Upper lobe of left lung (tissue), 4 donors: Measurements from ENCODE around the gene ARHGAP45.

Experiments
- POLR2A ChIP-seq, 4 donors: fragments of 450-650 bp; IDR thresholded peaks; one replicate each; pipeline ENCODE4 v1.5.1; 2016 to 2017; ENCODE audit warnings: antibody characterized with exemption in 4 of 4, mild to moderate bottlenecking in 2 of 4
- POLR2AphosphoS5 ChIP-seq, 2 donors: sonication (generic); formaldehyde crosslinking; IDR thresholded peaks; one replicate each; pipeline ENCODE4 v1.5.1; 2017; ENCODE audit warnings: antibody characterized with exemption in 2 of 2
- TF ChIP-seq, protein P1 (sequence below), 6 experiments: fragments of 450-650 bp in 4 of 6; fragments of 200-600 bp in 2 of 6; sonication (generic) in 2 of 6; IDR thresholded peaks; one replicate each; pipeline ENCODE4 v1.5.1; 2016 to 2019; ENCODE audit warnings: antibody characterized with exemption in 6 of 6

DNA sequence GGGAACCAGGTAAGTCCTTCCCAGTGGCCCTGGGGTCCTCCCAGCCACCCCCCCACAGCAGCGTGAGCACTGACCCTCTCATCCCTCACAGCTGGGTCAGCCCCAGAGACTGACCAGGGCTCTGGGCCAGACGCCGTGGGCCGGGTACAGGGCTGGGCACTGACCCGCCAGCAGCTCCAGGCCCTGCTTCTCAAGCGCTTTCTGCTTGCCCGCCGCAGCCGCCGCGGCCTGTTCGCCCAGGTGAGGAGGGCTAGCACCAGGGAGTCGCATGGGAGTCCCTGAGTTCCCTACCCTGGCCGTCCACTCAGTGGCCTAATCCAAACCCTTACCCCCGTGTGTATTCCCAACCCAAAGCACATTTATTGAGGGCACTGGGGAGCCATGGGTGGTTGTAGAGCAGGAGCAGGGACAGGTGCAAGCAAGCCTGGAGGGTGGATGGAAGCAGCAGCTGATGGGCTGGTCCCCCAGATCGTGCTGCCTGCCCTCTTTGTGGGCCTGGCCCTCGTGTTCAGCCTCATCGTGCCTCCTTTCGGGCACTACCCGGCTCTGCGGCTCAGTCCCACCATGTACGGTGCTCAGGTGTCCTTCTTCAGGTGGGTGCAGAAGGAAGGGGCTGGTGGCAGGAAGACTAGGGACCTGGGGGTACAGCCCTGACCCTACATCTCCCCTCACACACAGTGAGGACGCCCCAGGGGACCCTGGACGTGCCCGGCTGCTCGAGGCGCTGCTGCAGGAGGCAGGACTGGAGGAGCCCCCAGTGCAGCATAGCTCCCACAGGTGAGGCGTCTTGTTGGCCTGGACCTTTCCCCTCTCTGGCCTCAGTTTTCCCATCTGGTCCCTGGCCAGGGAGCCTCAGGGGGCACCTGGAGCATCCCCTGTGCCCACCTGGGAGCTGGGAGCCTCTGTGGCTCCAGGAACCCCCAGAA is 12.6 kb upstream of the ARHGAP45 start:
- TF ChIP-seq POLR2A (IDR thresholded peaks at IDR 0.05) = no peak
- TF ChIP-seq, protein P1, sequence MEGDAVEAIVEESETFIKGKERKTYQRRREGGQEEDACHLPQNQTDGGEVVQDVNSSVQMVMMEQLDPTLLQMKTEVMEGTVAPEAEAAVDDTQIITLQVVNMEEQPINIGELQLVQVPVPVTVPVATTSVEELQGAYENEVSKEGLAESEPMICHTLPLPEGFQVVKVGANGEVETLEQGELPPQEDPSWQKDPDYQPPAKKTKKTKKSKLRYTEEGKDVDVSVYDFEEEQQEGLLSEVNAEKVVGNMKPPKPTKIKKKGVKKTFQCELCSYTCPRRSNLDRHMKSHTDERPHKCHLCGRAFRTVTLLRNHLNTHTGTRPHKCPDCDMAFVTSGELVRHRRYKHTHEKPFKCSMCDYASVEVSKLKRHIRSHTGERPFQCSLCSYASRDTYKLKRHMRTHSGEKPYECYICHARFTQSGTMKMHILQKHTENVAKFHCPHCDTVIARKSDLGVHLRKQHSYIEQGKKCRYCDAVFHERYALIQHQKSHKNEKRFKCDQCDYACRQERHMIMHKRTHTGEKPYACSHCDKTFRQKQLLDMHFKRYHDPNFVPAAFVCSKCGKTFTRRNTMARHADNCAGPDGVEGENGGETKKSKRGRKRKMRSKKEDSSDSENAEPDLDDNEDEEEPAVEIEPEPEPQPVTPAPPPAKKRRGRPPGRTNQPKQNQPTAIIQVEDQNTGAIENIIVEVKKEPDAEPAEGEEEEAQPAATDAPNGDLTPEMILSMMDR (IDR thresholded peaks at IDR 0.05) = no peak
- TF ChIP-seq POLR2AphosphoS5 (IDR thresholded peaks at IDR 0.05) = no peak
